Measurements from ENCODE around the gene UTS2B.

The UTS2B gene

GRCh38 chr3:191329654-191330529 lies at the start of gene UTS2B:
UTS2B (minus strand) TSS chr3:191330526; CDS start chr3:191282189, 48,337 bp downstream.
- Mint-ChIP-seq H3K36me3 (peaks cover 3% of the 10 kb centered on the region), H3K4me1 (ENCODE audit: low read depth) (peaks cover 7% of the 10 kb centered on the region), H3K27ac (no peak within 1 kb of the TSS), H3K4me3 (peak within 1 kb of the TSS; percentile 62), H3K27me3 (peaks cover 28% of the 10 kb centered on the region), H3K9me3 (ENCODE audit: low read depth) (no peaks in the 10 kb centered on the region)

GRCh38 chr3:191380001-191380400 lies 49.7 kb upstream of the UTS2B start:
- H3K36me3 Mint-ChIP-seq = no peaks in the 10 kb centered on the region
- H3K27ac Mint-ChIP-seq = no peak overlapping the region
- no peaks in the 10 kb centered on the region for H3K27me3 Mint-ChIP-seq
- no peaks in the 10 kb centered on the region for H3K4me1 Mint-ChIP-seq (ENCODE audit: low read depth)
- no peaks in the 10 kb centered on the region for H3K9me3 Mint-ChIP-seq (ENCODE audit: low read depth)
- H3K4me3 Mint-ChIP-seq = no peak overlapping the region

GRCh38 chr3:191379446-191379845 lies 49.1 kb upstream of the UTS2B start:
- H3K27ac Mint-ChIP-seq = no peak overlapping the region
- H3K27me3 Mint-ChIP-seq = no peaks in the 10 kb centered on the region
- H3K4me3 Mint-ChIP-seq = no peak overlapping the region
- no peaks in the 10 kb centered on the region for H3K9me3 Mint-ChIP-seq (ENCODE audit: low read depth)
- no peaks in the 10 kb centered on the region for H3K4me1 Mint-ChIP-seq (ENCODE audit: low read depth)
- H3K36me3 Mint-ChIP-seq = no peaks in the 10 kb centered on the region

- H3K36me3 Mint-ChIP-seq = no peaks in the 10 kb centered on the region
- H3K4me1 Mint-ChIP-seq (ENCODE audit: low read depth) = no peaks in the 10 kb centered on the region
- no peaks in the 10 kb centered on the region for H3K27me3 Mint-ChIP-seq
- H3K9me3 Mint-ChIP-seq (ENCODE audit: low read depth) = no peaks in the 10 kb centered on the region
- no peak overlapping the region for H3K4me3 Mint-ChIP-seq
- H3K27ac Mint-ChIP-seq = no peak overlapping the region
Observed at GRCh38 chr3:191378142-191378812, 48.0 kb upstream of the UTS2B start.

GRCh38 chr3:191376516-191377141 lies 46.3 kb upstream of the UTS2B start:
- no peaks in the 10 kb centered on the region for H3K27me3 Mint-ChIP-seq
- H3K9me3 Mint-ChIP-seq (ENCODE audit: low read depth) = no peaks in the 10 kb centered on the region
- H3K4me1 Mint-ChIP-seq (ENCODE audit: low read depth) = no peaks in the 10 kb centered on the region
- no peaks in the 10 kb centered on the region for H3K36me3 Mint-ChIP-seq
- H3K4me3 Mint-ChIP-seq = no peak overlapping the region
- no peak overlapping the region for H3K27ac Mint-ChIP-seq

- Mint-ChIP-seq H3K27me3 (no peaks in the 10 kb centered on the region), H3K4me1 (ENCODE audit: low read depth) (no peaks in the 10 kb centered on the region), H3K27ac (no peak overlapping the region), H3K4me3 (no peak overlapping the region), H3K36me3 (no peaks in the 10 kb centered on the region), H3K9me3 (ENCODE audit: low read depth) (no peaks in the 10 kb centered on the region)
Observed at GRCh38 chr3:191373327-191373726, 43.0 kb upstream of the UTS2B start.

GRCh38 chr3:191372122-191372521 lies 41.8 kb upstream of the UTS2B start:
- no peaks in the 10 kb centered on the region for H3K4me1 Mint-ChIP-seq (ENCODE audit: low read depth)
- H3K4me3 Mint-ChIP-seq = no peak overlapping the region
- no peaks in the 10 kb centered on the region for H3K36me3 Mint-ChIP-seq
- H3K27ac Mint-ChIP-seq = no peak overlapping the region
- no peaks in the 10 kb centered on the region for H3K9me3 Mint-ChIP-seq (ENCODE audit: low read depth)
- H3K27me3 Mint-ChIP-seq = no peaks in the 10 kb centered on the region

GRCh38 chr3:191369616-191370010 lies 39.3 kb upstream of the UTS2B start:
- no peaks in the 10 kb centered on the region for H3K9me3 Mint-ChIP-seq (ENCODE audit: low read depth)
- H3K27me3 Mint-ChIP-seq = no peaks in the 10 kb centered on the region
- H3K4me3 Mint-ChIP-seq = no peak overlapping the region
- H3K4me1 Mint-ChIP-seq (ENCODE audit: low read depth) = no peaks in the 10 kb centered on the region
- H3K27ac Mint-ChIP-seq = no peak overlapping the region
- H3K36me3 Mint-ChIP-seq = no peaks in the 10 kb centered on the region

- Mint-ChIP-seq H3K9me3 (ENCODE audit: low read depth) (no peaks in the 10 kb centered on the region), H3K27ac (no peak overlapping the region), H3K4me1 (ENCODE audit: low read depth) (no peaks in the 10 kb centered on the region), H3K36me3 (no peaks in the 10 kb centered on the region), H3K27me3 (no peaks in the 10 kb centered on the region), H3K4me3 (no peak overlapping the region)
Observed at GRCh38 chr3:191368755-191369615, 38.7 kb upstream of the UTS2B start.

GRCh38 chr3:191366675-191367074 lies 36.3 kb upstream of the UTS2B start:
- Mint-ChIP-seq H3K4me3 (no peak overlapping the region), H3K27me3 (no peaks in the 10 kb centered on the region), H3K4me1 (ENCODE audit: low read depth) (no peaks in the 10 kb centered on the region), H3K27ac (no peak overlapping the region), H3K36me3 (no peaks in the 10 kb centered on the region), H3K9me3 (ENCODE audit: low read depth) (no peaks in the 10 kb centered on the region)

GRCh38 chr3:191363221-191363620 lies 32.9 kb upstream of the UTS2B start:
- H3K9me3 Mint-ChIP-seq (ENCODE audit: low read depth) = no peaks in the 10 kb centered on the region
- H3K4me3 Mint-ChIP-seq = no peak overlapping the region
- no peaks in the 10 kb centered on the region for H3K36me3 Mint-ChIP-seq
- H3K27ac Mint-ChIP-seq = no peak overlapping the region
- no peaks in the 10 kb centered on the region for H3K4me1 Mint-ChIP-seq (ENCODE audit: low read depth)
- no peaks in the 10 kb centered on the region for H3K27me3 Mint-ChIP-seq

- Mint-ChIP-seq H3K36me3 (no peaks in the 10 kb centered on the region), H3K4me1 (ENCODE audit: low read depth) (no peaks in the 10 kb centered on the region), H3K4me3 (no peak overlapping the region), H3K9me3 (ENCODE audit: low read depth) (no peaks in the 10 kb centered on the region), H3K27ac (no peak overlapping the region), H3K27me3 (no peaks in the 10 kb centered on the region)
Observed at GRCh38 chr3:191362524-191363090, 32.3 kb upstream of the UTS2B start.

- H3K4me1 Mint-ChIP-seq (ENCODE audit: low read depth) = no peaks in the 10 kb centered on the region
- no peaks in the 10 kb centered on the region for H3K36me3 Mint-ChIP-seq
- no peaks in the 10 kb centered on the region for H3K9me3 Mint-ChIP-seq (ENCODE audit: low read depth)
- H3K4me3 Mint-ChIP-seq = no peak overlapping the region
- H3K27me3 Mint-ChIP-seq = no peaks in the 10 kb centered on the region
- no peak overlapping the region for H3K27ac Mint-ChIP-seq
Observed at GRCh38 chr3:191362037-191362436, 31.7 kb upstream of the UTS2B start.

- H3K36me3 Mint-ChIP-seq = no peaks in the 10 kb centered on the region
- no peaks in the 10 kb centered on the region for H3K4me1 Mint-ChIP-seq (ENCODE audit: low read depth)
Observed at GRCh38 chr3:191361456-191361855, 31.1 kb upstream of the UTS2B start.

More at GRCh38 chr3:191361456-191361855, 31.1 kb upstream of the UTS2B start:
- no peak overlapping the region for H3K4me3 Mint-ChIP-seq
- no peaks in the 10 kb centered on the region for H3K27me3 Mint-ChIP-seq
- no peaks in the 10 kb centered on the region for H3K9me3 Mint-ChIP-seq (ENCODE audit: low read depth)
- H3K27ac Mint-ChIP-seq = no peak overlapping the region
